Measurements from ENCODE around the gene SLC5A11. TPM values are rescaled to one million over a fixed set of nuclear protein-coding genes. Genes with fewer than 3 reads are reported as not detected.
"Not testable (repeated sequence)": the region's sequence is repeated elsewhere in the genome, so short reads cannot be mapped to it uniquely, and the experiment has no call there.

SLC5A11 gene
- polyA plus RNA-seq, 1 experiment: not detected

GRCh38 chr16:24883714-24884151 is 38.0 kb downstream of the SLC5A11 start:
- no peak overlapping the region for H3K27ac ChIP-seq (ENCODE audit: low read depth, low read length)

GRCh38 chr16:24887472-24887871 is 41.7 kb downstream of the SLC5A11 start:
- no peak overlapping the region for H3K4me3 ChIP-seq (ENCODE audit: low read depth, low read length)
- no peak for TF ChIP-seq CTCF (IDR thresholded peaks at IDR 0.05; ENCODE audit: low read depth, low read length)
- H3K27me3 ChIP-seq (ENCODE audit: control insufficient read depth, insufficient read depth, low read length): no peaks in the 10 kb centered on the region
- ChIA-PET POLR2A (no interaction called here), CTCF (interaction anchor here (2.7 kb wide), 1 partner anchor 19 kb away, joined by 10 read pairs; no protein-coding TSS in a partner anchor)
- no peak for DNase-seq (ENCODE audit: low read depth, low spot score)
- H3K9me3 ChIP-seq (ENCODE audit: control insufficient read depth, insufficient read depth, low read length): no peaks in the 10 kb centered on the region
- no peak overlapping the region for H3K27ac ChIP-seq (ENCODE audit: low read depth, low read length)

More at GRCh38 chr16:24883714-24884151, 38.0 kb downstream of the SLC5A11 start:
- no peaks in the 10 kb centered on the region for H3K9me3 ChIP-seq (ENCODE audit: control insufficient read depth, insufficient read depth, low read length)
- H3K27me3 ChIP-seq (ENCODE audit: control insufficient read depth, insufficient read depth, low read length): peaks cover 5% of the 10 kb centered on the region
- POLR2A ChIA-PET: interaction anchor here (0.7 kb wide), 1 partner anchor 11 kb away, joined by 3 read pairs; no protein-coding TSS in a partner anchor
- CTCF ChIA-PET: interaction anchor here (1.2 kb wide), 1 partner anchor 23 kb away, joined by 4 read pairs; no protein-coding TSS in a partner anchor
- DNase-seq (ENCODE audit: low read depth, low spot score): no peak
- no peak for TF ChIP-seq CTCF (IDR thresholded peaks at IDR 0.05; ENCODE audit: low read depth, low read length)
- H3K4me3 ChIP-seq (ENCODE audit: low read depth, low read length): no peak overlapping the region

GRCh38 chr16:24890746-24891145 is 45.0 kb downstream of the SLC5A11 start:
- H3K27ac ChIP-seq (ENCODE audit: low read depth, low read length): no peak overlapping the region
- no peak for TF ChIP-seq CTCF (IDR thresholded peaks at IDR 0.05; ENCODE audit: low read depth, low read length)
- CTCF ChIA-PET: interaction anchor here (0.7 to 1.4 kb wide), 2 partner anchors 15 to 341 kb away, joined by 3 to 5 read pairs; no protein-coding TSS in a partner anchor
- no peaks in the 10 kb centered on the region for H3K9me3 ChIP-seq (ENCODE audit: control insufficient read depth, insufficient read depth, low read length)
- DNase-seq (ENCODE audit: low read depth, low spot score): no peak
- no peak overlapping the region for H3K4me3 ChIP-seq (ENCODE audit: low read depth, low read length)
- POLR2A ChIA-PET: no interaction called here
- H3K27me3 ChIP-seq (ENCODE audit: control insufficient read depth, insufficient read depth, low read length): no peaks in the 10 kb centered on the region

GRCh38 chr16:24896439-24896838 is 50.7 kb downstream of the SLC5A11 start:
- POLR2A ChIA-PET: no interaction called here
- CTCF ChIA-PET: no interaction called here
- no peak for TF ChIP-seq CTCF (IDR thresholded peaks at IDR 0.05; ENCODE audit: low read depth, low read length)
- no peak overlapping the region for H3K27ac ChIP-seq (ENCODE audit: low read depth, low read length)
- H3K27me3 ChIP-seq (ENCODE audit: control insufficient read depth, insufficient read depth, low read length): no peaks in the 10 kb centered on the region
- H3K4me3 ChIP-seq (ENCODE audit: low read depth, low read length): no peak overlapping the region
- DNase-seq (ENCODE audit: low read depth, low spot score): no peak
- H3K9me3 ChIP-seq (ENCODE audit: control insufficient read depth, insufficient read depth, low read length): no peaks in the 10 kb centered on the region

- CTCF ChIA-PET: interaction anchor here (1.1 to 1.2 kb wide), 2 partner anchors 9 to 10 kb away, joined by 3 to 4 read pairs; no protein-coding TSS in a partner anchor
- H3K27me3 ChIP-seq (ENCODE audit: control insufficient read depth, insufficient read depth, low read length); DNase-seq (ENCODE audit: low read depth, low spot score): not testable (repeated sequence)
Observed at GRCh38 chr16:24897522-24897921, 51.8 kb downstream of the SLC5A11 start.

More at GRCh38 chr16:24897522-24897921, 51.8 kb downstream of the SLC5A11 start:
- POLR2A ChIA-PET; H3K4me3 ChIP-seq (ENCODE audit: low read depth, low read length); H3K9me3 ChIP-seq (ENCODE audit: control insufficient read depth, insufficient read depth, low read length); H3K27ac ChIP-seq (ENCODE audit: low read depth, low read length): not testable (repeated sequence)

All from AG04450 (cell line).